A549 treated with DMSO at 1 μM for 4 hours (cell line): ENCODE data around the gene CLEC4A. TPM values are rescaled to one million over a fixed set of nuclear protein-coding genes. Genes with fewer than 3 reads are reported as not detected.

Source experiments
- total RNA-seq: library from RNA; stranded (reverse); fragments of 200-300 nt; extraction: Qiagen RNA extraction; gene quantifications from 5 replicates; pipeline ENCODE4 v1.2.3, GENCODE V29; 2022; ENCODE audit warnings: low read depth

CLEC4A gene
- 0.12 to 0.37 TPM (median 0.19 TPM) in 3 of 5 replicates, not detected in the others for total RNA-seq

DNA sequence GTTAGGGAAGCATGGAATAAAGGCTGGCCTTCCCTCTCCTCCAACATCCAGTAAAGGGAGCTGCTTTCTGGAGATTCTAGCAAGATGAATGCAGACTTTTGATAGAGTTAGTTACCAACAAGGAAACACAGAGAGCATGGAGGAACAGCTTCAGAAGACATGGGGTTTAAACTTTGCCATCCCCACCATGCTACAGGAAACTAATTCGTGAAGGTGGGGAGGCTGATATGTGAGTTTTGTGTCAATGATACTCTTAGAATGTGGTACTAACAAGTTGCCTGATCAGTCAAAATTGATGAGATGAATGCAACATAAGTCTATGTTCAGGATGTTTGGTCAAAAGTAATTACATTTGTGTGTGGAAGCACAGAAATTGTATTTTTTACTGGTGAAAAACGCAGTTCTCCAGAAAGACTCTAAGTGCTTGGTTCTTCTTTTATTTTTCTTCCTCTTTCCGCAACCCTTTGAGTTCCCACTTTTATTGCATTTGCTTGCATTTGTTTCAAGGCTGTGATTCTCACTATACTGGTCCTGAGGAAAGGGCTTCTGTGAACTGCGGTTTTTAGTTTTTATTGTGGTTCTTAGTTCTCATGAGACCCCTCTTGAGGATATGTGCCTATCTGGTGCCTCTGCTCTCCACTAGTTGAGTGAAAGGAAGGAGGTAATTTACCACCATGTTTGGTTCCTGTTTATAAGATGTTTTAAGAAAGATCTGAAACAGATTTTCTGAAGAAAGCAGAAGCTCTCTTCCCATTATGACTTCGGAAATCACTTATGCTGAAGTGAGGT, at the start of gene CLEC4A:
Gene CLEC4A (plus strand): TSS at position 494 of the 789 bp plus-strand sequence. CDS start 262 bp downstream, at position 756.

DNA sequence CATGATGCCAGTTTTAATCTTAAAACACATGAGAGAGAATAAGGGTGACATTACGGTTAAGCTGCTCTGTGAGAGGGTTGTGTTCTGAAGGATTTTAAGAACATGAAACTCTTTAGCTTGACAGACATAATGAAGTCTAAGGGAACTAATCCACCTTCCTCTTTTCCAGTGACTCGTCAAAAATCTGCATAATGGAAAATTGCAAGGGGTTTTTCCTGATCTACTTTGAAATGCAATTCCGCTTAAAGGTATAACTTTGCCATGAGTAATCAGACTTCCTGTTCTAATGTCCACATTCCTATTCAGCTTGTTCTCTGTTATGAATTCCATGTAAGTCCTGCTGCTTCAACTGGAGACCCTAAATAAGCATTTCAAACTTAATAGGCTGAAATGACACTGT, 33.4 kb downstream of the CLEC4A start, which contains the start of gene ZNF705A:
Gene ZNF705A (plus strand): TSS at position 171 of the 400 bp plus-strand sequence. CDS start 15,611 bp downstream, outside the sequence.

Other genes starting within 250 kb of the CLEC4A start
- 3.2 to 6.0 TPM (median 5.7 TPM) in 5 replicates for gene SLC2A3, start 187.4 kb upstream of the CLEC4A start, total RNA-seq
- gene FOXJ2, start 90.9 kb upstream of the CLEC4A start, total RNA-seq, result 8.3 to 11.4 TPM (median 10.5 TPM) in 5 replicates
- not detected in 5 replicates for gene C3AR1, start 57.3 kb upstream of the CLEC4A start, total RNA-seq
- 13.8 to 16.2 TPM (median 14.7 TPM) in 5 replicates for gene NECAP1, start 41.3 kb upstream of the CLEC4A start, total RNA-seq
- not detected in 5 replicates for gene ZNF705A, start 33.4 kb downstream of the CLEC4A start, total RNA-seq
- gene FAM90A1, start 104.0 kb downstream of the CLEC4A start, total RNA-seq, result 0.03 to 0.14 TPM (median 0.12 TPM) in 5 replicates